ENCODE results near the gene FCGR3B.
"Not testable (repeated sequence)": the region's sequence is repeated elsewhere in the genome, so short reads cannot be mapped to it uniquely, and the experiment has no call there.

FCGR3B gene

GRCh38 chr1:161638251-161638993 lies 7.4 kb upstream of the FCGR3B start:
- DNase-seq (ENCODE audit: low spot score) = not testable (repeated sequence)

DNA sequence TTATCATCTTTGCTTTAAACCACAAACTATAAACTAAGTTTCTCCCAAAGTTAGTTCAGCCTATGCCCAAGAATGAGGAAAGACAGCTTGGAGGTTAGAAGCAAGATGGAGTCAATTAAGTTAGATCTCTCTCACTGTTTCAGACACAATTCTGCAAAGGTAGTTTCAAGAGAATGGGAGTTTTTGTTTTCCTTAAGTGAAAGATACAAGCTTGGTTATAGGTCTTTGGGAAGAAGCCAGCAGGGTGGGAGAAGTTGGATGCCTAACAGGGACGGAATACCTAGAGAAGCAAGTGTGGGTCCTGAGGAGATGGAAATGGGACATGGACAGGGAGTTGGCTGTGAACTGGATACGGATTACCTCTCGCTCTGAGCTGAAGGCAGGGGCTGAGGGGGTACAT lies 6.0 kb upstream of the FCGR3B start:
- not testable (repeated sequence) for DNase-seq (ENCODE audit: low spot score)

DNA sequence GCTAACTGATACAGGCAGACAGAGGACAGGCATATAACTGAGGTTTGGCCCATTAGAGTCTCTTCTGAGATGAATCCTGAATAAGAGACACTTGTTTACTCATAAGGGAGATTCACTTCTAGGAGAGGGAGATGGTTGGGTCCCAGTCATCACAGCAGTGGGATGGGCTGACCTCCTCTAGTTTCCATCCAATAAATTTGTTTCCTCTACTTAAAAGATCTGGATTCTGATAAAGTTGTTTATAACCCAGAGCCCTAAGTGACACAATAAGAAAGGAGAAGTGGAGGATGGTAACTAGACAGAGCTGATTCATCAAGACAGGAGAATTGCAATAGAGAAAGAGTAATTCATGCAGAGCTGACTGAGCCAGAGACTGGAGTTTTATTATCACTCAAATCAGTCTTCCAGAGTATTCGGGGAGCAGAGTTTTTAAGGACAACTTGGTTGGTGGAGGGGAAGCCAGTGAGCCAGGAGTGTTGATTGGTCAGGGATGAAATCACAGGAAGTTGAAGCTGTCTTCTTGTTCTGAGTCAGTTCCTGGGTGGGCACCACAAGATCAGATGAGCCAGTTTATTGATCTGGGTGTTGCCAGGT lies 5.3 kb upstream of the FCGR3B start:
- not testable (repeated sequence) for DNase-seq (ENCODE audit: low spot score)

GRCh38 chr1:161634993-161635392 lies 4.0 kb upstream of the FCGR3B start:
- not testable (repeated sequence) for DNase-seq (ENCODE audit: low spot score)

GRCh38 chr1:161630128-161630742 lies 741 bp downstream of the FCGR3B start:
- DNase-seq (ENCODE audit: low spot score) = not testable (repeated sequence)

DNA sequence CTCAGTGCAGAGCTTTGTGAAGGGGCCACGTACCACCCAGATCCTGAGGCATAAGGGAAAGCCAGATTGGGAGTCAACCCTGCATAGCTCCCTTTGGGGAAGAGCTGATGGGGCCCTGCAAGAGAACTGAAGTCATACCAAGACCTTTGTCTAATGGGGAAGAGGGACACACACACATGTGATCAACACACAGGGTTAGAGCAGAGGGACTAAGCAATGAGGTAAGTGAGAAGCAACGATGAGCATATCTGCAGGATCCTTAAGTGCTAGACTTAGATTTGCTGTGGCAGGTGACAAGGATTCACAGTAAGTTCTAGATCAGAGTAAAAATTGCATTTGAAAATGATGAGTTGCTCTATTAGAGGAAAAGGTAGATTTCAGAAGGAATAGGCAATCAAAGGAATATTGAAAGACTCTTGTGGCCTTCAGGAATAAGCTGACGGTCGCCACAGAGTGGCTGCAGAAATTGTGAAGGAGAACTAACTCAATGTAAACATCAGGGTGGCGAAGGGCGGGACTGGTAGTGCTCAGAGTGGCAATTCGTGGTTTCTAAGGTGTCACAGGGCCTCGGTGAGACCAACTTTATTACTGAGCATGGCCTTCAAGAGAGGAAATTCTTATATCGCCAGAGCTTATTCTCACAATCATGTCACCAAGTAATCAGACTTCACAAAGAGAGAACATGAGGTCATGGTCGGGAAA lies 4.4 kb downstream of the FCGR3B start:
- not testable (repeated sequence) for DNase-seq (ENCODE audit: low spot score)

DNA sequence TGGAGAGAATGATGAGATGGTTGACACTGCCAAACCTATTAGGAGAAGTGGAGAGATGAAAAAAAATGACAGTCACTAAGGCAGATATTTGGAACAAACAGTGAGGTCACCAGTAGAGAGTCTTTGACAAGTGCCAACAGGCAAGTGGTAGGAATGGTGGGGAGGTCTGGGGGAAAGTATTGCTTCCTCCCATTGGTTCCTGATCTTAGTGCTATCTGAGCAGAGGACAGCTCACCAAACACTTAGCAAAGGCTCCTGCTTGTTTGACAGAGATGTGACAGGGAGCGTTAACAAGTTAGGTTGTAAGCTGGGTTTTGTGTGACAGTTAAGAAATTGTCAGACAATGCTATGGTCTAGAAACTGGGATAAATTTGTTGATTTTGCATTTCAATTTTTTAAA lies 6.4 kb downstream of the FCGR3B start:
- DNase-seq (ENCODE audit: low spot score) = not testable (repeated sequence)

DNA sequence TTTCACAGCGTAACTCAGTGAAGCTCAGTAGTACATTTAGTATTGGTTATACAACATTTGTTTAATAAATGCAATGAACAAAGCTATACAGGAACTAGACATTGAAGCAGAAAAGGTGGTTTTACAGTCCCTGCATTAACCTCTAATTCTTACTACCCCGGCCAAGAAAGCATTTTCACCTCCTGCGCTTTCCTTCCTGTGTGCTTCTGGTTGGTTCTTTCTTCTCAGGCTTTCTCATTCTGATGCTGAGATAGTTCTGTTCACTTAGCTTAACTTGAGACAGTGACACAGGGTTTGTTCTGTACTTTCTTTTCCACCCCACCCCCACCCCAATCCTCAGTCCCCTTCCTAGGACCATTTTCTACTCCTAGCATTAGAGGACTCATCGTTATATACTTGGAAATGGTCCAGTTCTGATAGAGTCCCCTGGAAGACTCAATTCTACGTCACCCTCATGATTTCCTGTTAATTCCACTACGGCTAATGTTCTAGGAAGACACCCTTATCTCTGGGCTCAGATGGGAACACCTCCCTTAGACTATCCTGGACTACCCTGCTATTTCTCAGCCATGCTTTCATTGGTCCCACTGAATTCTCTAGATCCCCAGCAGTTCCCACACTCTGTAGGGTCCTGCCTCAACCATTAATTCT lies 7.5 kb downstream of the FCGR3B start:
- not testable (repeated sequence) for DNase-seq (ENCODE audit: low spot score)

- DNase-seq (ENCODE audit: low spot score) = not testable (repeated sequence)
Measured at GRCh38 chr1:161622054-161622453, 8.9 kb downstream of the FCGR3B start.

DNA sequence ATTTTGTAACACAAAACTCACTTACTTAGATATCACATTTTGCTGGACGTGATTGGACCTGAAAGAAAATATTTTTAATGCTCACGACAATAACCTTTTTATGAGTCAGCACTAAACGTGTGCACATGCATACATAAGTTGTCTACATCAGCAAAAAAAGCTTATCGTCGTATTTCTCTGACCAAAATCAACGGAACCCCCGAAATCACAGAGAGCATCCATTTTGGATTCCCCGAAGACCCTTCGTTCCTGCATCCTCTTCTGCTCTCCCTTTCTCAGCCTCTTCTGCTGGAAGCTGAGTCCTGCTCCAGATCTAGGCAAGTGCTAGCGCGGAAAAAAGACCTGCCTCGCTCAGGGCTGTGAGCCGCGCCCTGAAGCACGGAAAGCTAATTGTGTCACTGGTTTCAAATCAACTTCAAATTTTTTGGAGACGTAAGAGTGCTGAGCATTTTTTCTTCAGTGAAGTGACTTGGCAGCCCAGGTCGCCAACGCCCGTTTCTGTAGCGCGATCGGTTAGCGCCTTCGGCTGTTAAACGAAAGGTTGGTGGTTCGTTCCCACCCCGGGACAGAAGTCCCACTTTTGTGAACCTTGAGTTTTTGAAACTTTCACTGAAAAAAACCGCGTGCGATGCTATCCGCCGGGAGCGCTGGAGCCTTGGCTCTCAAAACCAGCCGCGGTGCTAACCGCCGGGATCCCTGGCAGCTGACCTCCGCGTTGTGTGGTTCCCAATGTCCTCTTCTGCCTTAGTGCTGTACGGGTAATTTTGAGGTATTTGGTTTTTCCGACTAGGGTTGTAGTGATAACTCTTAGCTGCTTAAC lies 9.6 kb downstream of the FCGR3B start:
- DNase-seq (ENCODE audit: low spot score) = peak; percentile 42

GRCh38 chr1:161620399-161620798 lies 10.6 kb downstream of the FCGR3B start:
- not testable (repeated sequence) for DNase-seq (ENCODE audit: low spot score)

DNA sequence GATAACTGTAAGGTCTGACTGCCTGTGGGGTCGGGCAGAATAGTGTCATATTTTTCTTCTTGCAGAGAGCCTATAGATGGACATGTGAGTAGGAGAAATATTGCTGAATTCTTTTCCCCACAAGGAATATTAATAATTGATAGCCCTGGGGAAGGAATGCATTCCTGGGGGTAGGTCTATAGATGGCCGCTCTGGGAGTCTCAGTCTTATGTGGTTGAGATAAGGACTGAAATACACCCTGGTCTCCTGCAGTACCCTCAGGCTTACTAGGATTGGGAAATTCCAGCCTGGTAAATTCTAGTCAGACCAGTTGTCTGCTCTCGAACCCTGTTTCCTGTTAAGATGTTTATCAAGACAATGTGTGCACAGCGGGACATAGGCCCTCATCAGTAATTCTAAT lies 12.5 kb downstream of the FCGR3B start:
- not testable (repeated sequence) for DNase-seq (ENCODE audit: low spot score)

DNA sequence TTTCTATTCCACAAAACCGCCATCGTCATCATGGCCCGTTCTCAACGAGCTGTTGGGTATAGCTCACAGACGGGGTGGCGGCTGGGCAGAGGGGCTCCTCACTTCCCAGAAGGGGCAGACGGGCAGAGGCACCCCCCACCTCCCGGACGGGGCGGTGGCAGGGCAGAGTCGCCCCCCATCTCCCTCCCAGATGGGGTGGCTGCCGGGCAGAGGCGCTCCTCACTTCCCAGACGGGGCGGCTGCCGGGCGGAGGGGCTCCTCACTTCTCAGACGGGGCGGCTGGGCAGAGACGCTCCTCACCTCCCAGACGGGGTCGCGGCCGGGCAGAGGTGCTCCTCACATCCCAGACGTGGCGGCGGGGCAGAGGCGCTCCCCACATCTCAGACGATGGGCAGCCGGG lies 14.6 kb downstream of the FCGR3B start:
- not testable (repeated sequence) for DNase-seq (ENCODE audit: low spot score)

GRCh38 chr1:161613142-161613514 lies 17.8 kb downstream of the FCGR3B start:
- not testable (repeated sequence) for DNase-seq (ENCODE audit: low spot score)

DNA sequence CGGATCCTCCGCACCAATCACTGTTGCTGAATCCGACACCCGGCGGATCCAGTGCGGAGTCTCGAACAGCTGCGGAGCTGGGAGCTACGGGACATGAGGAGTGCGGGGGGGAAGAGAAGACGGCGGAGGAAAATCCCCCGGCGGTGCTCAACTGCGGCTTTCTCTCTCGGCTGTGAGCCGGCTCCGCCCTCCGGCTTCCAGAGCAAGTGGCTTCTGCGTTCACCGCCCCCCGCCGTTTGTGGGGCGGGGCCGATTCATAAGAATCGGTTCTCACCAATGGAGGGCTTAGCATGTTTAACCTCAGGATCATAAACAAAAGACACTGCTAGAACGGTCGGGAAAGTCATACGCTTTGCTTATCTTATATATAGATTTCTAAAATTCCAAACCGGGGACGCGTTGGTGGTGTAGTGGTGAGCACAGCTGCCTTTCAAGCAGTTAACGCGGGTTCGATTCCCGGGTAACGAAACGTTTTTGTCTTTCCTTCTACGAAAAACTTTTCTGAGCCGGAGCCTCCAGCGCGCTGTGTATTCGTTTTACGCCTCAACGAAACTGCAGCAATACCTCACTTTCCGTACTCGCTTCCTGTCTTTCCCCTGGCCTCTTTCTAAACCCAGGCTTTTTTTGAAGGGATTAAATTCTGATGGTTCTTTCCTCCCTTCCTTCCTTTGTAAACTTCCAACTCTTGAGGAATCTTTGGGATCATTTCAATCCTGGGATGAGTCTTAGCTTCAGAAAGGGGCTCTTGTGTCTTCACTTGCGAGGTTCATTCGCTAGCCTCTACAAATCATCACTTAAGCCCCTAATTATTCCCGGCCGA lies 18.4 kb downstream of the FCGR3B start:
- peak; percentile 99 for DNase-seq (ENCODE audit: low spot score)

- peak; percentile 45 for DNase-seq (ENCODE audit: low spot score)
Measured at GRCh38 chr1:161611866-161612321, 19.1 kb downstream of the FCGR3B start.

DNA sequence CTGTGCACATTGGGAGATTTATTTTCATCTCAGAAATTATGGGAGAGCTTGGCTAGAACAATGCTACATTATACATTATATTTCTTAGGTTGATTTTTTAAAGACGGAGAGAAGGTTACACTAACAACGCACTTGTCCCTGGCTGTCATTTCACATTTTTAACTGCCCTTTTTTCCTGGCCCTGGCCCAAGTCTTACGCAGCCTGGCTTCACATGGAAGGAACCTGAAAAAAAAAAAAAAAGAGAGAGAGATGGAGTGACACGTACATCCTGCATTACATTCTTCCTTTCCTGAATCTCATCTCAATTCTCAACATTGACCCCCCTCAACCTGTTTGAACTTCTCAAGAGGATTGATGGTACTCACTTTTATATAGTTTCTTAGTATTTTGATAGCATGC lies 20.8 kb downstream of the FCGR3B start:
- DNase-seq (ENCODE audit: low spot score) = not testable (repeated sequence)

DNA sequence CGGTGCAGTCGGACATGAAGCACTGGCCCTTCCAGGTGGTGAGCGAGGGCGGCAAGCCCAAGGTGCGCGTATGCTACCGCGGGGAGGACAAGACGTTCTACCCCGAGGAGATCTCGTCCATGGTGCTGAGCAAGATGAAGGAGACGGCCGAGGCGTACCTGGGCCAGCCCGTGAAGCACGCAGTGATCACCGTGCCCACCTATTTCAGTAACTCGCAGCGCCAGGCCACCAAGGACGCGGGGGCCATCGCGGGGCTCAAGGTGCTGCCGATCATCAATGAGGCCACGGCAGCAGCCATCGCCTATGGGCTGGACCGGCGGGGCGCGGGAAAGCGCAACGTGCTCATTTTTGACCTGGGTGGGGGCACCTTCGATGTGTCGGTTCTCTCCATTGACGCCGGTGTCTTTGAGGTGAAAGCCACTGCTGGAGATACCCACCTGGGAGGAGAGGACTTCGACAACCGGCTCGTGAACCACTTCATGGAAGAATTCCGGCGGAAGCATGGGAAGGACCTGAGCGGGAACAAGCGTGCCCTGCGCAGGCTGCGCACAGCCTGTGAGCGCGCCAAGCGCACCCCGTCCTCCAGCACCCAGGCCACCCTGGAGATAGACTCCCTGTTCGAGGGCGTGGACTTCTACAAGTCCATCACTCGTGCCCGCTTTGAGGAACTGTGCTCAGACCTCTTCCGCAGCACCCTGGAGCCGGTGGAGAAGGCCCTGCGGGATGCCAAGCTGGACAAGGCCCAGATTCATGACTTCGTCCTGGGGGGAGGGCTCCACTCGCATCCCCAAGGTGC lies 24.2 kb downstream of the FCGR3B start:
- not testable (repeated sequence) for DNase-seq (ENCODE audit: low spot score)
